Ectodermal cell (in vitro differentiated cells): ENCODE data around the gene OBSCN.

Experiments
- H3K27ac ChIP-seq: 2 replicates; pipeline ENCODE4 v1.7.0; 2013; ENCODE audit warnings: mild to moderate bottlenecking, low read depth, low read length; ENCODE audit not compliant: insufficient read depth, poor library complexity, severe bottlenecking
- H3K27me3 ChIP-seq: 2 replicates; pipeline ENCODE4 v1.7.0; 2013; ENCODE audit warnings: mild to moderate bottlenecking, low read length; ENCODE audit not compliant: insufficient read depth, control insufficient read depth, poor library complexity, severe bottlenecking
- H3K36me3 ChIP-seq: one replicate; pipeline ENCODE4 v1.7.0; 2013; ENCODE audit warnings: low read length; ENCODE audit not compliant: control insufficient read depth, insufficient read depth
- H3K4me1 ChIP-seq: one replicate; pipeline ENCODE4 v1.7.0; 2013; ENCODE audit warnings: low read length; ENCODE audit not compliant: control insufficient read depth, insufficient read depth
- H3K4me3 ChIP-seq: 2 replicates; pipeline ENCODE4 v1.7.0; 2013; ENCODE audit warnings: low read depth, low read length, control low read depth; ENCODE audit not compliant: insufficient read depth
- H3K9me3 ChIP-seq: 2 replicates; pipeline ENCODE4 v1.7.0; 2013; ENCODE audit warnings: mild to moderate bottlenecking, low read length, moderate library complexity; ENCODE audit not compliant: control insufficient read depth
- WGBS, 2 experiments: methylation state at CpG; one replicate each; pipeline ENCODE4 v1.1.7; 2013; ENCODE audit warnings: missing lambda C conversion rate in 2 of 2; 5-methylcytosine and 5-hydroxymethylcytosine counted together

Gene OBSCN

DNA sequence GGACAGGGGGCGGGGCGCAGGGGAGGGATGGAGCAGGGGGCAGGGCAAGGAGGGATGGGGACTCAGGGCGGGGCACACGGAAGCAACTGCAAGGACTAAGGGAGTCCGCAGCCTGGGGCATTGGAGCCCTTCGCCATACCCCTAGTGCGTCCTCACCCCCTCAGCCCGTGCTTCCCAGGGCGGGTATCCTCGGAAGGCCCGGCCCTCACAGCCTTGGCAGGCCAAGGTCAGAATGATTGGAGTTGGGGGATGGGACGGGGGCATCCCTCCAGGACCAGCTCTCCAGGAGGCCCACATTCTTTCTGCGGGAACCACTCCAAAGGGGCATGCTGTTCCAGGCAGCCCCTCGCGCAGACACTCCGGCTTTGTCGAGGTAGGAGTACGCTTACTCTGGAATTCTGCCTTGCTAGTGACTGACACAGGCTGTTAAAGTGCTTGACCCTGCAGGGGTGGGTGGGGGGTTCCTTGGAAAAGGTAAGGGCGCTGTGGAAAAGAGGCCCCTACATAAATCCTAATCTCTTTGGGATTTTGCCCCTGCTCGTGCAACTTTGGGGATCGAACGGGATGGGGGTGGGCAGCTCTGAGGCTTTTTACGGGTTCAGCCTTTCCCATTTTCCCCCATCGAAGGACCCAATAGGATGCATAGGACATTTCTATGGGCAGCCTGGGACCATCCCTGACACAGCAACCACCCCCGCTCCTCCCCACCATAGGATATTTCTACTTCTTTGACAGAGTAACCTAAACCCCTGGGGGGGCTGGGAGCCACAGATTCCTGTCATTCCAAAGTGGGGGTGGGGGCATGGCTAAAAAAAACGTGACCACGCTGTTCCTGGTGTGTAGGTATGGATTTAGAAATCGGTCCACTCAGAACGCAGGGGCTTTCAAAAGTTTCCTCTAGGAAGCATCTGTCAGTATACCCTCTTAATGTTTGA is 199.5 kb downstream of the OBSCN start:
- no peaks in the 10 kb centered on the region for H3K9me3 ChIP-seq
- H3K27ac ChIP-seq: peak overlapping the region; percentile 30
- peak overlapping the region; percentile 57 for H3K4me3 ChIP-seq
- H3K36me3 ChIP-seq: peaks cover 7% of the 10 kb centered on the region
- peaks cover 27% of the 10 kb centered on the region for H3K4me1 ChIP-seq
- WGBS, 2 experiments: 6 to 10% methylated on average over 27 to 29 of the region's 29 CpGs
- H3K27me3 ChIP-seq: no peaks in the 10 kb centered on the region

GRCh38 chr1:228408041-228408868 is 200.4 kb downstream of the OBSCN start:
- Histone ChIP-seq H3K4me3 (no peak overlapping the region), H3K9me3 (no peaks in the 10 kb centered on the region), H3K4me1 (peaks cover 27% of the 10 kb centered on the region), H3K36me3 (peaks cover under 1% of the 10 kb centered on the region), H3K27me3 (no peaks in the 10 kb centered on the region), H3K27ac (no peak overlapping the region)
- 93 to 95% methylated on average over 27 of the region's 27 CpGs for WGBS, 2 experiments

- Histone ChIP-seq H3K36me3 (peaks cover 4% of the 10 kb centered on the region), H3K27me3 (no peaks in the 10 kb centered on the region), H3K4me3 (no peak overlapping the region), H3K27ac (no peak overlapping the region), H3K9me3 (no peaks in the 10 kb centered on the region), H3K4me1 (peaks cover 27% of the 10 kb centered on the region)
- 93 to 95% methylated on average over 19 of the region's 19 CpGs for WGBS, 2 experiments
Observed at GRCh38 chr1:228408869-228409805, 201.3 kb downstream of the OBSCN start.

DNA sequence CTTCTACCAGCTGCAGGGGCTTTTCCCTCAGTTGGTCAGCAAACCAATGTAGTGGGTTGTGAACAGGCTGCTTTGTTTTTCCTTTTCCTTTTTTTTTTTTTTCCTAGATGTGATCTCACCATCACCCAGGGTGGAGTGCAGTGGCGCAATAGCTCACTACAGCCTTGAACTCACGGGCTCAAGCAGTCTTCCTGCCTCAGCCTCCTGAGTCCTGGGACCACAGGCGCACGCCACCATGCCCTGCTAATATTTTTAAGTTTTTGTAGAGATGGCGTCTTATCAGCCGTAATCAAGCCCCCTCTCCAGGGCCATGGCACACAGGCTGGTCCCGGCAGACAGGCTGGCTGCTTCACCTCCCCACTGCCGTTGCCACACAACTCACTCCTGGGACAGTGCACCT is 202.2 kb downstream of the OBSCN start:
- 91 to 93% methylated on average over 8 of the region's 8 CpGs for WGBS, 2 experiments
- H3K4me1 ChIP-seq: peaks cover 20% of the 10 kb centered on the region
- H3K27me3 ChIP-seq: peaks cover under 1% of the 10 kb centered on the region
- H3K27ac ChIP-seq: no peak overlapping the region
- no peaks in the 10 kb centered on the region for H3K9me3 ChIP-seq
- H3K36me3 ChIP-seq: peaks cover 4% of the 10 kb centered on the region
- no peak overlapping the region for H3K4me3 ChIP-seq

DNA sequence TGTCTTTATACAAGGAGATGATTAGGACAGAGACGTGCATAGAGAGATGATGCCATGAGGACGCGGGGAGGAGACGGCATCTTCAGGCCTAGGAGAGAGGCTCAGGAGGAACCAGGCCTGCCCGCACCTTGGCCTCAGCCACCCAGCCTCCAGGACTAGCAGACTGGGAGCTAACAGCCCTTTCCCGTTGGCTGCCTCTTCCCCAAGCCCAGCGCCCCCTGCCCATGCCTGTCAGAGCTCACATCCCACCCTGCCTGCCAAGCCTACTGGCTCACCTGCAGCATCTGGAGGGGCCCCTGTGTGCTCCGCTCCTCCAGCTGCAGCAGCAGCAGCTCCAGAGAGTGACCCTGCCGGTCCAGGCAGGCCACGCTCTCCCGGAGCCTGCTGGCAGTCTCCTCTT is 202.8 kb downstream of the OBSCN start:
- H3K4me3 ChIP-seq: no peak overlapping the region
- H3K36me3 ChIP-seq: peaks cover 4% of the 10 kb centered on the region
- H3K4me1 ChIP-seq: peaks cover 20% of the 10 kb centered on the region
- H3K27me3 ChIP-seq: peaks cover 7% of the 10 kb centered on the region
- 87 to 90% methylated on average over 11 of the region's 11 CpGs for whole genome bisulfite sequencing, 2 experiments
- no peak overlapping the region for H3K27ac ChIP-seq
- H3K9me3 ChIP-seq: no peaks in the 10 kb centered on the region

GRCh38 chr1:228411121-228411520 is 203.3 kb downstream of the OBSCN start:
- H3K27me3 ChIP-seq: peaks cover 11% of the 10 kb centered on the region
- H3K36me3 ChIP-seq: peaks cover 4% of the 10 kb centered on the region
- peaks cover 23% of the 10 kb centered on the region for H3K4me1 ChIP-seq
- H3K9me3 ChIP-seq: no peaks in the 10 kb centered on the region
- WGBS, 2 experiments: 95 to 96% methylated on average over 5 of the region's 5 CpGs
- no peak overlapping the region for H3K27ac ChIP-seq
- H3K4me3 ChIP-seq: no peak overlapping the region

- WGBS, 2 experiments: 91 to 95% methylated on average over 9 of the region's 9 CpGs
- Histone ChIP-seq H3K27ac (no peak overlapping the region), H3K4me3 (no peak overlapping the region), H3K4me1 (peaks cover 23% of the 10 kb centered on the region), H3K9me3 (no peaks in the 10 kb centered on the region), H3K36me3 (peaks cover 4% of the 10 kb centered on the region), H3K27me3 (peaks cover 11% of the 10 kb centered on the region)
Observed at GRCh38 chr1:228411548-228412430, 203.9 kb downstream of the OBSCN start.

- WGBS, 2 experiments: 93 to 95% methylated on average over 10 of the region's 10 CpGs
- Histone ChIP-seq H3K4me3 (no peak overlapping the region), H3K36me3 (peaks cover 4% of the 10 kb centered on the region), H3K27ac (no peak overlapping the region), H3K4me1 (peaks cover 12% of the 10 kb centered on the region), H3K9me3 (no peaks in the 10 kb centered on the region), H3K27me3 (peaks cover 26% of the 10 kb centered on the region)
Observed at GRCh38 chr1:228413241-228414010, 205.6 kb downstream of the OBSCN start.
